Activated naive CD4-positive, alpha-beta T cell treated with anti-CD3 and anti-CD28 coated beads, Interleukin-2, amount 50 U/mL, for 24 hours (primary cell): Measurements from ENCODE around the gene ADCYAP1R1.

Experiments used
- H3K27ac Mint-ChIP-seq: one replicate; pipeline ENCODE4 v1.8.0; 2021; ENCODE audit warnings: mild to moderate bottlenecking, mixed read lengths
- H3K27me3 Mint-ChIP-seq: one replicate; pipeline ENCODE4 v1.8.0; 2021; ENCODE audit warnings: mixed read lengths
- H3K36me3 Mint-ChIP-seq: one replicate; pipeline ENCODE4 v1.8.0; 2021; ENCODE audit warnings: mixed read lengths
- H3K4me1 Mint-ChIP-seq: one replicate; pipeline ENCODE4 v1.8.0; 2021; ENCODE audit warnings: mixed read lengths
- H3K4me3 Mint-ChIP-seq: one replicate; pipeline ENCODE4 v1.8.0; 2021; ENCODE audit warnings: mild to moderate bottlenecking, mixed read lengths
- H3K9me3 Mint-ChIP-seq: one replicate; pipeline ENCODE4 v1.8.0; 2021; ENCODE audit warnings: mixed read lengths

The ADCYAP1R1 gene

GRCh38 chr7:31051598-31052486 lies at the start of gene ADCYAP1R1:
Gene ADCYAP1R1 (plus strand): TSS chr7:31052308. CDS start chr7:31063265, 10,957 bp downstream.
- Mint-ChIP-seq H3K27me3 (peaks cover 20% of the 10 kb centered on the region), H3K9me3 (no peaks in the 10 kb centered on the region), H3K4me1 (peaks cover 5% of the 10 kb centered on the region)

GRCh38 chr7:31003097-31003496 lies 49.0 kb upstream of the ADCYAP1R1 start:
- Mint-ChIP-seq H3K4me3 (no peak overlapping the region), H3K27me3 (peaks cover 4% of the 10 kb centered on the region)

More at GRCh38 chr7:31051598-31052486, at the start of gene ADCYAP1R1:
- H3K27ac Mint-ChIP-seq: no peak within 1 kb of the TSS
- H3K36me3 Mint-ChIP-seq: no peaks in the 10 kb centered on the region
- H3K4me3 Mint-ChIP-seq: no peak within 1 kb of the TSS

GRCh38 chr7:31003721-31004120 lies 48.4 kb upstream of the ADCYAP1R1 start:
- no peak overlapping the region for H3K27ac Mint-ChIP-seq
- H3K4me1 Mint-ChIP-seq: no peaks in the 10 kb centered on the region
- no peak overlapping the region for H3K4me3 Mint-ChIP-seq
- peaks cover 4% of the 10 kb centered on the region for H3K27me3 Mint-ChIP-seq
- no peaks in the 10 kb centered on the region for H3K9me3 Mint-ChIP-seq
- H3K36me3 Mint-ChIP-seq: no peaks in the 10 kb centered on the region

More at GRCh38 chr7:31003097-31003496, 49.0 kb upstream of the ADCYAP1R1 start:
- Mint-ChIP-seq H3K9me3 (no peaks in the 10 kb centered on the region), H3K27ac (no peak overlapping the region), H3K36me3 (no peaks in the 10 kb centered on the region), H3K4me1 (no peaks in the 10 kb centered on the region)

- Mint-ChIP-seq H3K27me3 (peaks cover 6% of the 10 kb centered on the region), H3K4me1 (no peaks in the 10 kb centered on the region), H3K36me3 (no peaks in the 10 kb centered on the region), H3K9me3 (no peaks in the 10 kb centered on the region), H3K27ac (no peak overlapping the region), H3K4me3 (no peak overlapping the region)
These were observed 47.7 kb upstream of the ADCYAP1R1 start for GRCh38 chr7:31004393-31004792.

- H3K27me3 Mint-ChIP-seq: peaks cover 6% of the 10 kb centered on the region
- no peak overlapping the region for H3K27ac Mint-ChIP-seq
- no peaks in the 10 kb centered on the region for H3K4me1 Mint-ChIP-seq
- no peak overlapping the region for H3K4me3 Mint-ChIP-seq
- H3K9me3 Mint-ChIP-seq: no peaks in the 10 kb centered on the region
- H3K36me3 Mint-ChIP-seq: no peaks in the 10 kb centered on the region
These were observed 45.3 kb upstream of the ADCYAP1R1 start for GRCh38 chr7:31006857-31007256.

- Mint-ChIP-seq H3K4me1 (no peaks in the 10 kb centered on the region), H3K9me3 (no peaks in the 10 kb centered on the region), H3K27ac (no peak overlapping the region), H3K4me3 (no peak overlapping the region), H3K27me3 (peaks cover 6% of the 10 kb centered on the region), H3K36me3 (no peaks in the 10 kb centered on the region)
These were observed 44.5 kb upstream of the ADCYAP1R1 start for GRCh38 chr7:31007634-31008033.

- no peak overlapping the region for H3K27ac Mint-ChIP-seq
These were observed 37.3 kb upstream of the ADCYAP1R1 start for GRCh38 chr7:31014826-31015225.

GRCh38 chr7:31017032-31017675 lies 35.0 kb upstream of the ADCYAP1R1 start:
- no peaks in the 10 kb centered on the region for H3K4me1 Mint-ChIP-seq
- no peaks in the 10 kb centered on the region for H3K36me3 Mint-ChIP-seq
- no peak overlapping the region for H3K4me3 Mint-ChIP-seq
- H3K9me3 Mint-ChIP-seq: no peaks in the 10 kb centered on the region
- H3K27me3 Mint-ChIP-seq: peaks cover 3% of the 10 kb centered on the region
- no peak overlapping the region for H3K27ac Mint-ChIP-seq

More at GRCh38 chr7:31014826-31015225, 37.3 kb upstream of the ADCYAP1R1 start:
- Mint-ChIP-seq H3K4me1 (no peaks in the 10 kb centered on the region), H3K27me3 (peaks cover 3% of the 10 kb centered on the region), H3K9me3 (no peaks in the 10 kb centered on the region), H3K36me3 (no peaks in the 10 kb centered on the region), H3K4me3 (no peak overlapping the region)

- H3K27ac Mint-ChIP-seq: no peak overlapping the region
- peaks cover 2% of the 10 kb centered on the region for H3K27me3 Mint-ChIP-seq
- H3K4me1 Mint-ChIP-seq: no peaks in the 10 kb centered on the region
These were observed 34.4 kb upstream of the ADCYAP1R1 start for GRCh38 chr7:31017721-31018120.

GRCh38 chr7:31019509-31019908 lies 32.6 kb upstream of the ADCYAP1R1 start:
- peaks cover 10% of the 10 kb centered on the region for H3K4me1 Mint-ChIP-seq
- no peaks in the 10 kb centered on the region for H3K9me3 Mint-ChIP-seq
- H3K36me3 Mint-ChIP-seq: no peaks in the 10 kb centered on the region
- no peak overlapping the region for H3K27ac Mint-ChIP-seq
- no peak overlapping the region for H3K4me3 Mint-ChIP-seq
- no peaks in the 10 kb centered on the region for H3K27me3 Mint-ChIP-seq

More at GRCh38 chr7:31017721-31018120, 34.4 kb upstream of the ADCYAP1R1 start:
- H3K36me3 Mint-ChIP-seq: no peaks in the 10 kb centered on the region
- no peaks in the 10 kb centered on the region for H3K9me3 Mint-ChIP-seq
- H3K4me3 Mint-ChIP-seq: no peak overlapping the region

- Mint-ChIP-seq H3K9me3 (no peaks in the 10 kb centered on the region), H3K27ac (no peak overlapping the region), H3K4me3 (no peak overlapping the region), H3K27me3 (no peaks in the 10 kb centered on the region), H3K4me1 (peaks cover 10% of the 10 kb centered on the region), H3K36me3 (no peaks in the 10 kb centered on the region)
These were observed 31.9 kb upstream of the ADCYAP1R1 start for GRCh38 chr7:31020161-31020560.

GRCh38 chr7:31020652-31021051 lies 31.5 kb upstream of the ADCYAP1R1 start:
- H3K4me1 Mint-ChIP-seq: peaks cover 10% of the 10 kb centered on the region
- no peaks in the 10 kb centered on the region for H3K36me3 Mint-ChIP-seq
- no peak overlapping the region for H3K27ac Mint-ChIP-seq
- no peak overlapping the region for H3K4me3 Mint-ChIP-seq
- H3K27me3 Mint-ChIP-seq: no peaks in the 10 kb centered on the region
- H3K9me3 Mint-ChIP-seq: no peaks in the 10 kb centered on the region

- H3K27me3 Mint-ChIP-seq: no peaks in the 10 kb centered on the region
- H3K36me3 Mint-ChIP-seq: no peaks in the 10 kb centered on the region
- H3K27ac Mint-ChIP-seq: no peak overlapping the region
- H3K4me1 Mint-ChIP-seq: peaks cover 10% of the 10 kb centered on the region
- no peaks in the 10 kb centered on the region for H3K9me3 Mint-ChIP-seq
- H3K4me3 Mint-ChIP-seq: no peak overlapping the region
These were observed 30.0 kb upstream of the ADCYAP1R1 start for GRCh38 chr7:31022117-31022516.

GRCh38 chr7:31022726-31023125 lies 29.4 kb upstream of the ADCYAP1R1 start:
- Mint-ChIP-seq H3K9me3 (no peaks in the 10 kb centered on the region), H3K27me3 (no peaks in the 10 kb centered on the region), H3K4me3 (no peak overlapping the region), H3K27ac (no peak overlapping the region), H3K4me1 (peaks cover 10% of the 10 kb centered on the region), H3K36me3 (no peaks in the 10 kb centered on the region)

GRCh38 chr7:31023877-31024276 lies 28.2 kb upstream of the ADCYAP1R1 start:
- Mint-ChIP-seq H3K9me3 (no peaks in the 10 kb centered on the region), H3K4me3 (no peak overlapping the region), H3K36me3 (no peaks in the 10 kb centered on the region), H3K27ac (no peak overlapping the region), H3K27me3 (no peaks in the 10 kb centered on the region), H3K4me1 (peaks cover 10% of the 10 kb centered on the region)
